ENCODE data around the gene MBNL1.

The MBNL1 gene

DNA sequence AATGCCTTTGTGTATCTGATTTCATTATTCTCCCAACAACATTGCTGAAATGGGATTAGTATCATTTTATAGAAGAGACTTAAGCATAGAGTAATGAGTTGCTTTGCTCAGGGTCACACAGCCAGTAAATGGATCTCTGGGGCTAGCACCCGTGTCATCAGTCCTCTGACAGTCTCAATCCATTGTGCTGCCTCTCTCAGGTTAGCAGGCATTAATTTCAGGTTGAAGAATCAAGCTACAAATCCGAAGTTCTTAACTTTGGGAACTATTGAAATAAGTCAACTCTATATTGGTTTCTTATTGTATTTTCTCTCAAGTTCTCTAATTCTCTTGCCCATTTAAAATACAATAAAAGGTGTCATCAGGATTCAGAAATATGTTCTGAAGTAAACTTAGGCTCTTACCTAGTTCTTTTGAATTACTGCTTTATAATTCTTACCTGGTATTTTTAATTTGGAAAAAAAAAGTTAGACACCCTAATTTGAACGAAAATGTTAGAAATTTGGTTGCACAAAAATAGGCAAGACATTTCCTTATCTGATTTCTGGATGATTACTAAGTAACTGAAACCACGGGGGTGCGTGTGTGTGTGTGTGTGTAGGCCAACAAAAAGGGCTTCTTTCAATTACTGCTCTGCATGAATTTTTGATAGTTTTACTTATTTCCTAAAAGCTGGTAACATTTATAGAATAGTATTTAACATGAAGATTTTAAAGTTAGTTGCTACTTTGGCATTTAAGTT, 189.8 kb downstream of the MBNL1 start:
- no peak for TF ChIP-seq ZFX (IDR thresholded peaks at IDR 0.05; ENCODE audit: borderline replicate concordance)
- TF ChIP-seq, protein P1, sequence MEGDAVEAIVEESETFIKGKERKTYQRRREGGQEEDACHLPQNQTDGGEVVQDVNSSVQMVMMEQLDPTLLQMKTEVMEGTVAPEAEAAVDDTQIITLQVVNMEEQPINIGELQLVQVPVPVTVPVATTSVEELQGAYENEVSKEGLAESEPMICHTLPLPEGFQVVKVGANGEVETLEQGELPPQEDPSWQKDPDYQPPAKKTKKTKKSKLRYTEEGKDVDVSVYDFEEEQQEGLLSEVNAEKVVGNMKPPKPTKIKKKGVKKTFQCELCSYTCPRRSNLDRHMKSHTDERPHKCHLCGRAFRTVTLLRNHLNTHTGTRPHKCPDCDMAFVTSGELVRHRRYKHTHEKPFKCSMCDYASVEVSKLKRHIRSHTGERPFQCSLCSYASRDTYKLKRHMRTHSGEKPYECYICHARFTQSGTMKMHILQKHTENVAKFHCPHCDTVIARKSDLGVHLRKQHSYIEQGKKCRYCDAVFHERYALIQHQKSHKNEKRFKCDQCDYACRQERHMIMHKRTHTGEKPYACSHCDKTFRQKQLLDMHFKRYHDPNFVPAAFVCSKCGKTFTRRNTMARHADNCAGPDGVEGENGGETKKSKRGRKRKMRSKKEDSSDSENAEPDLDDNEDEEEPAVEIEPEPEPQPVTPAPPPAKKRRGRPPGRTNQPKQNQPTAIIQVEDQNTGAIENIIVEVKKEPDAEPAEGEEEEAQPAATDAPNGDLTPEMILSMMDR (IDR thresholded peaks at IDR 0.05), result no peak
- H3K27ac ChIP-seq, result no peak overlapping the region

DNA sequence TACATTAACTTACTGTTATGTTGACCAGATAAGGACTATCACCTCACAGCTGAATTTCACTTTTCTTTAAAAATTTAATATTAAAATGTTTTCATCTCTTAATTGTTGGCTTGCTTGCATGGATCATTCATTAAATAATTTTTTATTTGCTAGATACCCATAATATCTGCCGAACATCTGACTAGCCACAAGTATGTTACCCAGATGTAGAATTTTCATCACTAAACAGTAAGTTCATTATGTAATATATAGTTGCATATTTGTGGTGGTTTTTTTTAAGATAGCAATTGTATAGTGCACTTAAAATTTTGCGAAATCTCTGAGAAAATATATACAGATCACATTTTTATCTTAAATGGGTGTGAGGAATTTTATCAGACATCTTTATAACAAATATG, 190.4 kb downstream of the MBNL1 start:
- no peak for TF ChIP-seq ZFX (IDR thresholded peaks at IDR 0.05; ENCODE audit: borderline replicate concordance)
- TF ChIP-seq, protein P1 (IDR thresholded peaks at IDR 0.05), result no peak
- no peak overlapping the region for H3K27ac ChIP-seq

DNA sequence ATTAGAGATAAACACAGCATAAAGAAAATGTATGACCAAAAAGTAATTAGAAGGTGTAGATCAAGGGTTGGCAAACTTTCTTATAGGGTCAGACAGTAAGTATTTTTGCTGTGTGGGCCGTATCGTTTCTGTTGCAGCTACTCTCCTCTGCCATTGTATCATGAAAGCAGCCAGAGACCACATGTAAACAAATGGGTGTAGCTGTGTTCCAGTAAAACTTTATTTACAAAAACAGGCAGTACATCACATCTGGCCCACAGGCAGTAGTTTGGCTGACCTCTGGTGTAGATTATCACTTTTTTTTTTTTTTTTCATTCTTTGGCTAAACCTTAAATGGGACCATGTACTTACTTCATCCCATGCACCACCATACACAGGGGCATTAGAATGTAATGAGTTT, 190.8 kb downstream of the MBNL1 start:
- TF ChIP-seq, protein P1 (IDR thresholded peaks at IDR 0.05), result no peak
- TF ChIP-seq ZFX (IDR thresholded peaks at IDR 0.05; ENCODE audit: borderline replicate concordance), result no peak
- H3K27ac ChIP-seq, result no peak overlapping the region

DNA sequence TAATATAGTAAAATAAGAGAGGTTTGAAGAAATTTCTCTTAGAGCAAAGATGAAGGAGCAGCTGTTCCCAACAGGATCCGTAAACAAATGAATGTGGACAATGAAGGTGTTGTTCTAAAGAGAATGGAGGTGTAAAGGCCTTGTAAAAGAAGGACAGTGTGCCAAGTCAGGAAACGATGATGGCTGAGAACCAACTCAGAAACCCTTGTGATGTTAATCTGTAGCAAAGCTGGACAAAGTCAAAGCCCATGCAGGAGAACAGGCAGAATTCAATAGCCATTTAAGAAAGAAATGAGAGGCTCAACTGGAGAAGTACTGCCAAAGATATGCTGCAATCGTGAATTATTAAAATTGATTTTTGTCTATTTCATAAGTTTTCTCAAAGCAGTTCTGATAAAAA, 192.2 kb downstream of the MBNL1 start:
- no peak overlapping the region for H3K27ac ChIP-seq
- no peak for TF ChIP-seq ZFX (IDR thresholded peaks at IDR 0.05; ENCODE audit: borderline replicate concordance)
- TF ChIP-seq, protein P1 (IDR thresholded peaks at IDR 0.05), result no peak

DNA sequence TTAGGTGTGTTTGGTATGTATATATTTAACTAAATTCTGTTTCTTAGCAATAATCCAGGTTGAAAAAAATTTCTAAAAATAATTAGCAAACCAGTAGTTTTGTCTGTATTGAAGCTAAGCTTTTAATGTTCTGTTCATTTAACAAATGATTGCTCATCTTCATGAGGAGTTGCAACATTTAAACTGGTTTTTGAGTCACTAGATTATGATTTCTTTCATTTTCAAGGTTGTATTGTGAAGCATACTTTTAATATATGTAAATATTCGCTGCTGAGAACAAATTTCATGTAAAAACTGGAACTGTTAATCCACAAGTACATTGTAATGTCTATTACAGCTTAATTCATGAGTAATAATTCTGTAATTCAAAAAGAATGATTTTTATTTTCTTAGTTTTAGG, 192.7 kb downstream of the MBNL1 start:
- H3K27ac ChIP-seq, result no peak overlapping the region
- no peak for TF ChIP-seq ZFX (IDR thresholded peaks at IDR 0.05; ENCODE audit: borderline replicate concordance)
- TF ChIP-seq, protein P1 (IDR thresholded peaks at IDR 0.05), result no peak

DNA sequence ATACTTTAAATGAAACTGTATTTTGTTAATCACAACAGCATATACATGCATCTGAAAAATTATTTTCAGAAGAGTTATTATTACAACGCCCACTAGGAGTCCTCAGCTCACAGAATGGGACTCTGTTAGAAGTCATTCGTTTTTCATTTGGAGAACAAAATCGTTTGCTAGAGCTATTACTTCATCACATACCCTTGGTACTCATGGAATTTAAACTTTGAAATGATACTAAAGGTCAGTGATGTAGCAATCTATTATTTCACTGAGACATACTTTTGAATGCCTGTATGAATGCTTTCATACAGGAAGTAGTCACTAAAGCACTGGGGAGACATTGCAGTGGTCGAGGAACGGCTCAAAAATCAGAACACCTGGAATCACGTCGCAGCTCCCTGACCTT, 198.1 kb downstream of the MBNL1 start:
- TF ChIP-seq, protein P1 (IDR thresholded peaks at IDR 0.05), result peak; percentile 77
- no peak for TF ChIP-seq ZFX (IDR thresholded peaks at IDR 0.05; ENCODE audit: borderline replicate concordance)
- H3K27ac ChIP-seq, result no peak overlapping the region

DNA sequence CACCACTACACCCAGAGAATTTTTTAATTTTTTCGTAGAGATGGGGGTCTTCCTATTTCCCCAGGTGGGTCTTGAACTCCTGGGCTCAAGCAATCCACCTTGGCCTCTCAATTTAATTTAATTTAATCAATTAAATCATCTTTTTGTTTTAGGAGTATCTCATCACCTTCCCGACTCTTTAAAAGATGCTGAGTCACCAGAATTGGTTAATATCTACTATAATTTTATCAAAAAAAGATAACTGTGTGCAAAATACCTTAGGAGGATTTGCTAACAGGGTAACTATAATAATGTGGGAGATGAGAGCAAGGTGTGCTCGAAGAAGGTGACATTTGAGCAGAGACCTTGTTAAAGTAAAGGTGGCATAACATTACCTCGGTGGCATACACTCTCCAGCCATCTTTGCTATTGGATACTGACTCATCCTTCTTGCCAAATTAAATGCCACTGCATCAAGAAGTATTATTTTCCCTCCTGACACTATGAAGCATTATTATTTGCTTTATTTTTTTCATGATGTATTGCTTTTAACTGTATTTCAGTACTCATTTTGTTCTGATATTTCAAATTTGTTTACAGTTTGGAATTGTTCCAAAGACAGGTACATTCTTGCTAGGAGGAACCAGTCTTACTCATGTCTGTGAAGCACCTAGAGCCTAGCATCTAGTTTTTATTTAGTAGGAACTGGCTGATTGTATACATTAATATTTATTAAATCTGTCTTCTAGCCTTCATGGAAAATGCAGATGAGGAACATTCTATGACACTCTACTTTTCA, 200.7 kb downstream of the MBNL1 start:
- TF ChIP-seq, protein P1 (IDR thresholded peaks at IDR 0.05), result no peak

More for the DNA sequence above, 200.7 kb downstream of the MBNL1 start:
- H3K27ac ChIP-seq, result no peak overlapping the region
